22Rv1 (cell line): ENCODE measurements around the gene MUC2.

ENCODE experiments used
- ZFX ChIP-seq: fragments of 450-650 bp; IDR thresholded peaks from 2 replicates; pipeline ENCODE4 v1.6.1; 2017; ENCODE audit warnings: antibody characterized with exemption, borderline replicate concordance
- TF ChIP-seq, protein P1 (sequence below): fragments of 450-650 bp; IDR thresholded peaks from 2 replicates; pipeline ENCODE4 v1.5.1; 2017; ENCODE audit warnings: mild to moderate bottlenecking

DNA sequence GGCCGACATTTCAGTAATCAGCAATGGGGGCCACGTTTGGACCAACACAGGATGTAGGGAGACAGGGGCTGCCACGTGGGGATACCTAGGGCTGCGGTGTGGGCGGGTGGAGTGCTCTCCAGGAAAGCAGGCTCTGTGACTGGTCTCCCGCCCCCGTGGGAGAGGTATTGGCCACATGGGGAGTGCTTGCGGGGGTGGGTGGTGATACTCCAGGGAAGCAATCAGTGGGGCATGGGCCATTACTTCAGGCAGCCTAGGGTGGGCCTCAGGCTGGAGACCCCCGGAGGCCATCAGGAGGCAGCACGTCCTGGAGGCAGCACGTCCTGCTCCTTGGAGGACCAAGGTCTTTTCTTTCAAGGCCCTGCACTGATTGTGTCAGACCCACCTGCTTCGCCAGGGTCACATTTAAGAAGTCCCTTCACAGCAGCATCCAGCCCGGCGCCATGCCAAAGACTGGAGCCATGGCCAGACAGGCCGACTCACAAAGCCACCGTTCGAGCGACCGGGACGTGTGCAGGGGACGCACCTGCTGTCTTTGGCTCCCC lies 3.0 kb upstream of the MUC2 start:
- TF ChIP-seq, protein P1, sequence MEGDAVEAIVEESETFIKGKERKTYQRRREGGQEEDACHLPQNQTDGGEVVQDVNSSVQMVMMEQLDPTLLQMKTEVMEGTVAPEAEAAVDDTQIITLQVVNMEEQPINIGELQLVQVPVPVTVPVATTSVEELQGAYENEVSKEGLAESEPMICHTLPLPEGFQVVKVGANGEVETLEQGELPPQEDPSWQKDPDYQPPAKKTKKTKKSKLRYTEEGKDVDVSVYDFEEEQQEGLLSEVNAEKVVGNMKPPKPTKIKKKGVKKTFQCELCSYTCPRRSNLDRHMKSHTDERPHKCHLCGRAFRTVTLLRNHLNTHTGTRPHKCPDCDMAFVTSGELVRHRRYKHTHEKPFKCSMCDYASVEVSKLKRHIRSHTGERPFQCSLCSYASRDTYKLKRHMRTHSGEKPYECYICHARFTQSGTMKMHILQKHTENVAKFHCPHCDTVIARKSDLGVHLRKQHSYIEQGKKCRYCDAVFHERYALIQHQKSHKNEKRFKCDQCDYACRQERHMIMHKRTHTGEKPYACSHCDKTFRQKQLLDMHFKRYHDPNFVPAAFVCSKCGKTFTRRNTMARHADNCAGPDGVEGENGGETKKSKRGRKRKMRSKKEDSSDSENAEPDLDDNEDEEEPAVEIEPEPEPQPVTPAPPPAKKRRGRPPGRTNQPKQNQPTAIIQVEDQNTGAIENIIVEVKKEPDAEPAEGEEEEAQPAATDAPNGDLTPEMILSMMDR = no peak
- TF ChIP-seq ZFX = no peak
